DOHH2 (cell line): Measurements from ENCODE around the gene WHRN.

Experiments used
- EZH2phosphoT487 ChIP-seq: fragments of 200-600 bp; sonication (generic); IDR thresholded peaks from 2 replicates; pipeline ENCODE4 v1.6.1; 2017; ENCODE audit warnings: borderline replicate concordance, mild to moderate bottlenecking, antibody characterized with exemption, low read length, moderate library complexity, mixed read lengths
- TF ChIP-seq, protein P1 (sequence below): fragments of 200-600 bp; sonication (generic); IDR thresholded peaks from one replicate; pipeline ENCODE4 v1.5.1; 2014; ENCODE audit warnings: antibody characterized with exemption, mild to moderate bottlenecking, low read depth, low read length; ENCODE audit not compliant: poor library complexity, severe bottlenecking

DNA sequence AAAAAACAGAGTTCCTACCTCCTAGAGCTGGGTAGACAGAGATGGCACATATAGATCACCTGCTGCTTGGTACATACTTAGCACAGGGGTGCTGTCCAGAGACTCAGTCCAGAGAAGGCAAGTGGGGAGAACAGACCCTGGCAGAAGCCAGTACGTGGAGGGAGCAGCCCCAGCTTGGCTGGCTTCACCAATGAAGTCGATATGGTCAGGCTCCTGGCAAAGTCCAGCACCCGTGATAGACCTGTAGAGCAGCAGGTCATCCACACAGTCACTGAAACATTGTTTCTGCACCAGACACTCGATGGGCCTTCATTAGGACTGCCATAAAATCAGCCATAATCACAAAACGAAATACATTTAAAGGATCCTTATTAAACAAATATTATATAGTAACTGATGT, 45.8 kb downstream of the WHRN start:
- TF ChIP-seq, protein P1, sequence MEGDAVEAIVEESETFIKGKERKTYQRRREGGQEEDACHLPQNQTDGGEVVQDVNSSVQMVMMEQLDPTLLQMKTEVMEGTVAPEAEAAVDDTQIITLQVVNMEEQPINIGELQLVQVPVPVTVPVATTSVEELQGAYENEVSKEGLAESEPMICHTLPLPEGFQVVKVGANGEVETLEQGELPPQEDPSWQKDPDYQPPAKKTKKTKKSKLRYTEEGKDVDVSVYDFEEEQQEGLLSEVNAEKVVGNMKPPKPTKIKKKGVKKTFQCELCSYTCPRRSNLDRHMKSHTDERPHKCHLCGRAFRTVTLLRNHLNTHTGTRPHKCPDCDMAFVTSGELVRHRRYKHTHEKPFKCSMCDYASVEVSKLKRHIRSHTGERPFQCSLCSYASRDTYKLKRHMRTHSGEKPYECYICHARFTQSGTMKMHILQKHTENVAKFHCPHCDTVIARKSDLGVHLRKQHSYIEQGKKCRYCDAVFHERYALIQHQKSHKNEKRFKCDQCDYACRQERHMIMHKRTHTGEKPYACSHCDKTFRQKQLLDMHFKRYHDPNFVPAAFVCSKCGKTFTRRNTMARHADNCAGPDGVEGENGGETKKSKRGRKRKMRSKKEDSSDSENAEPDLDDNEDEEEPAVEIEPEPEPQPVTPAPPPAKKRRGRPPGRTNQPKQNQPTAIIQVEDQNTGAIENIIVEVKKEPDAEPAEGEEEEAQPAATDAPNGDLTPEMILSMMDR: no peak
- no peak for TF ChIP-seq EZH2phosphoT487
